ENCODE measurements around the gene SHPK. TPM values are rescaled to one million over a fixed set of nuclear protein-coding genes. Genes with fewer than 3 reads are reported as not detected.
"Not testable (repeated sequence)": the region's sequence is repeated elsewhere in the genome, so short reads cannot be mapped to it uniquely, and the experiment has no call there.

SHPK gene
- total RNA-seq, 1 donor from 2014 or later, result 14.0 TPM

GRCh38 chr17:3589784-3590183, 46.3 kb downstream of the SHPK start:
- Histone ChIP-seq H3K9me3 (no peaks in the 10 kb centered on the region), H3K36me3 (peaks cover 0 to 30% of the 10 kb centered on the region in 2 donors), H3K27ac (no peak overlapping the region), H3K4me3 (no peak overlapping the region), H3K27me3 (no peaks in the 10 kb centered on the region), H3K4me1 (no peaks in the 10 kb centered on the region)
- intact Hi-C loops (cut with DNase I), result no loop called here
- TF ChIP-seq POLR2A (IDR thresholded peaks at IDR 0.05), result no peak
- no peak for TF ChIP-seq CTCF (IDR thresholded peaks at IDR 0.05)
- TF ChIP-seq POLR2AphosphoS5 (IDR thresholded peaks at IDR 0.05; ENCODE audit: insufficient read depth in 1 of 2, low read depth in 1 of 2), result no peak
- no peak for DNase-seq (ENCODE audit: extremely low spot score in 2 of 2)

GRCh38 chr17:3585826-3586225, 50.2 kb downstream of the SHPK start:
- TF ChIP-seq POLR2AphosphoS5 (IDR thresholded peaks at IDR 0.05; ENCODE audit: insufficient read depth in 1 of 2, low read depth in 1 of 2), result no peak
- TF ChIP-seq POLR2A (IDR thresholded peaks at IDR 0.05), result no peak
- no peak for TF ChIP-seq CTCF (IDR thresholded peaks at IDR 0.05)
- H3K4me3 ChIP-seq, result no peak overlapping the region
- H3K27ac ChIP-seq, result no peak overlapping the region
- DNase-seq (ENCODE audit: extremely low spot score in 2 of 2), result no peak
- peaks cover 0 to 30% of the 10 kb centered on the region in 2 donors for H3K36me3 ChIP-seq
- H3K9me3 ChIP-seq, result no peaks in the 10 kb centered on the region
- H3K4me1 ChIP-seq, result no peaks in the 10 kb centered on the region
- no peaks in the 10 kb centered on the region for H3K27me3 ChIP-seq
- intact Hi-C loops (cut with DNase I), result no loop called here

- no peak overlapping the region for H3K4me3 ChIP-seq
- peaks cover 0 to 18% of the 10 kb centered on the region in 2 donors for H3K36me3 ChIP-seq
- DNase-seq (ENCODE audit: extremely low spot score in 2 of 2), result no peak
- no peak overlapping the region for H3K27ac ChIP-seq
- no peaks in the 10 kb centered on the region for H3K27me3 ChIP-seq
- intact Hi-C loops (cut with DNase I), result no loop called here
- no peaks in the 10 kb centered on the region for H3K4me1 ChIP-seq
- TF ChIP-seq CTCF (IDR thresholded peaks at IDR 0.05) (no peak), POLR2A (IDR thresholded peaks at IDR 0.05) (no peak), POLR2AphosphoS5 (IDR thresholded peaks at IDR 0.05; ENCODE audit: insufficient read depth in 1 of 2, low read depth in 1 of 2) (no peak)
- H3K9me3 ChIP-seq, result no peaks in the 10 kb centered on the region
Measured at GRCh38 chr17:3583456-3583855, 52.6 kb downstream of the SHPK start.

- intact Hi-C loops (cut with DNase I), result no loop called here
- Histone ChIP-seq H3K4me3 (no peak overlapping the region), H3K27me3 (no peaks in the 10 kb centered on the region), H3K27ac (no peak overlapping the region), H3K9me3 (no peaks in the 10 kb centered on the region), H3K4me1 (no peaks in the 10 kb centered on the region), H3K36me3 (peaks cover 0 to 18% of the 10 kb centered on the region in 2 donors)
- no peak for TF ChIP-seq POLR2A (IDR thresholded peaks at IDR 0.05)
- no peak for TF ChIP-seq POLR2AphosphoS5 (IDR thresholded peaks at IDR 0.05; ENCODE audit: insufficient read depth in 1 of 2, low read depth in 1 of 2)
- TF ChIP-seq CTCF (IDR thresholded peaks at IDR 0.05), result no peak
- DNase-seq (ENCODE audit: extremely low spot score in 2 of 2), result no peak
Measured at GRCh38 chr17:3582915-3583314, 53.1 kb downstream of the SHPK start.

- H3K4me3 ChIP-seq; DNase-seq (ENCODE audit: extremely low spot score in 2 of 2); H3K27ac ChIP-seq; H3K36me3 ChIP-seq; H3K9me3 ChIP-seq; intact Hi-C loops (cut with DNase I); H3K4me1 ChIP-seq; H3K27me3 ChIP-seq: not testable (repeated sequence)
Measured at GRCh38 chr17:3578667-3579066, 57.4 kb downstream of the SHPK start.

- no peaks in the 10 kb centered on the region for H3K4me1 ChIP-seq
Measured at GRCh38 chr17:3576970-3577369, 59.1 kb downstream of the SHPK start.

More at GRCh38 chr17:3576970-3577369, 59.1 kb downstream of the SHPK start:
- Histone ChIP-seq H3K27ac (no peak overlapping the region), H3K27me3 (no peaks in the 10 kb centered on the region), H3K4me3 (no peak overlapping the region), H3K9me3 (no peaks in the 10 kb centered on the region), H3K36me3 (peaks cover 0 to 2% of the 10 kb centered on the region in 2 donors)
- intact Hi-C loops (cut with DNase I), result no loop called here
- TF ChIP-seq CTCF (IDR thresholded peaks at IDR 0.05), result no peak
- TF ChIP-seq POLR2A (IDR thresholded peaks at IDR 0.05), result no peak
- no peak for TF ChIP-seq POLR2AphosphoS5 (IDR thresholded peaks at IDR 0.05; ENCODE audit: insufficient read depth in 1 of 2, low read depth in 1 of 2)
- no peak for DNase-seq (ENCODE audit: extremely low spot score in 2 of 2)
